ENCODE measurements around the gene SPATA19. TPM values are rescaled to one million over a fixed set of nuclear protein-coding genes. Genes with fewer than 3 reads are reported as not detected.

SPATA19 gene
- polyA plus RNA-seq, 4 donors: not detected

DNA sequence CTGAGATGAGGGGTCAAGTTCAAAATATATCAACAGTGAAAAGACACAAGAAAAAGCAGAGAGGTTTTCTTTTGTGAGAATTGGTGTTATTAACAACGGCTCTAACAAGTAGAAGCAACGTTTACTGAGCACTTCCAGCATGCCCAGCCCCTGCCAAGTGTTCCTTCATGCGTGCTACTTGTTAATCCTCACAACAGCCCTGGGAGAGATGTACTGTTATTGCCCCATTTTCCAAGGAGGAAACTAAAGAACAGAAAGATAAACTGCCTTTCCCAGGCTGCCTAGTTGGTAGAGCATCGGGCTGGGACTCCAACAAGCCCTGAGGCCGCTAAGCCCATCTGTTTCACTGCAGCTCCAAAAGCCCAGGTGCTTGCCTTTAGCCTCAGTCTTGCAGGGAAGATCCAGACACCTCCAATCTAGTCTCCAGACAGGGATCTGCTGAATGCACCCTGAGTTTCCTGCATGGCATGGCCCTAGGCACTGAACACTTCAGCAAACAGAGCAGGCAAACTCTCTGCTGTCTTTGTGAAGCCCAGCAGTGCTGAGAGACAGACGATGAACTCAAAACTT is 25.5 kb downstream of the SPATA19 start:
- DNase-seq (ENCODE audit: low read depth in 4 of 4, low spot score in 2 of 4): no peak

DNA sequence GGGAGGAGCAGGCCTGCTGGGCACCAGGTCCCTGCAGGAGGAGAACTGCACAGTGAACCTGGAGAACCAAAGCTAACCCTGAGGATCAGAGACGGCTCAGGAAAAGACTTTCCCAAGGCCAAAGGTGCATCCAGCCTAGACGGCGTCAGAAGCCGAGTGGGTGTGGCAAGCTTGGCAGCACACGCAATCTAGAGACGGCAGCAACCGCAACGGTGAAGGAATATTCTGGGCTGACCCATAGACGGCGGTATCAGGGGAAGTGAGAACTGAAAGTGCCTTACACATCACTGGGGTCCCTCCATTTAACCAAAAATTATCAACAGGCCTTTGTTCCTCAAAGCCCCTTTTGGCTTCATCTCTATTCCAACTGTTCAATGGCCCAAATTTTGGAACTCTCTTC is 26.2 kb downstream of the SPATA19 start:
- no peak for DNase-seq (ENCODE audit: low read depth in 4 of 4, low spot score in 2 of 4)

DNA sequence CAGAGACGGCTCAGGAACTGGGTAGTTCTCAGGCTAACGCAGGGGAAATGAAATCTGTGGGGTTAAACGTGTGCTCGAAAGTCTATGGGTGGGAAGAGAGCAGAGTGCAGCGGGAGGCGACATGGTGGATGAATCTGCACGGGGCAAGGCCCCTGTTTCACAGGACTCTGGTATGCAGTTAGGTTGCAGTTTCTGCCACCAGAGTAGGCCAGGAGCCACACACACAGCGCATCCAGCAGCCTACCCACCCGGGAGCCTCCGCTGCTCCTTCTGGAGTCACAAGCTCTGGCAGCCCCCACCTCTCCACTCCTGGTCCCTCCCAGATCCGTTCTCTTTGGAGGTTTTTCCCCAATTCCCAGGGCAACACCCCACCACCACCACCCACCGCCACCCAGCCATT is 27.0 kb downstream of the SPATA19 start:
- no peak for DNase-seq (ENCODE audit: low read depth in 4 of 4, low spot score in 2 of 4)

DNA sequence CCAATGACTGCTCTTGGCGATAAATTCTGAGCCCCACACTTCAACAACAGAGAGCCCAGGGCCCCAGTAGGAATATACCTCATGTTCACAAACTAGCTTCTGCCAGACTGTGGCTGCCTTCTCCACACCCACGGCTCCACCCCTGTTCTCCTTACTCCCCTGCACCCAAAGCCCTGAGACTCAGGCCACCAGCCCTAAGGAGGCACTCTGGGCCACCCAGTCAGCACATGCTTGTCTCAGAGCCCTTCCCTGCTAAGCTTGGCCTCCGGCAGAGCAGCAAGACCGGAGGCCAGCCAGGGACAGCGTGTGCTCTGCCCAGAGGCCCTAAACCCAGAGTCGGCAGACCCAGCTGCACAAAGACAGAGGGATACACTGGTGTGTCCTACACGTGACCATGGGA is 27.9 kb downstream of the SPATA19 start:
- no peak for DNase-seq (ENCODE audit: low read depth in 4 of 4, low spot score in 2 of 4)

DNA sequence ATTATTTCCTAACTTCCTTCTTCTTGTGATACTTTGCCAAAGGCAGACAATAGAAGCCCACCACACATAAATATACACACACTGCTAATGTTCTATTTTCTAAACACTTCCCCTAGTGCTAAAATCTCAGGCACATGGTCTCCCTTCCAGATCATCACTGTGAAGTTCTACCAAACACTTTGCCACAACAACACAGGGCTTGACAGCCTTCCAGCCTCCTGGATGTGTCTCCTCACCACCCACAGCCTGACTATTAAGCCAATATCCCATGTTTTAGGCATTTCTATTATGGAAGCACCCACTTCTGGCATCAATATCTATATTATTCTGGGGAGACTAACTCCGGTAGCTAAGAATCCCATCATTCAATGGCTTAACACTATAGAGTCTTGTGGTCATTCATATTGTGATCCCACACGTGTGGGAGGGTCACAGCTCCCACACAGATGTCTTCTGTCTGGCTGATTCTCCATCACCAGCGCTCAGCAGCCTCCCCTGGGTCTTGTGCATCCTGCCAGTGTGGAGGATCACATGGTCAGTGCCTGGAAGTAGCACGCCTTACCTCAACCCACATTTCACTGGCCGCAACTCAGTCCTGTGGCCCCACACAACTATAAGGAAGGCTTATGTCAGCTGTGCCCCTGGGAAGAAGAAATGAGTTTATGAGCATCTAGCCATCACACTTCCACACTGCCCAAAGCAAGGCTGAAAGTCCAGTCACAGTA is 29.0 kb downstream of the SPATA19 start:
- DNase-seq (ENCODE audit: low read depth in 4 of 4, low spot score in 2 of 4): no peak

DNA sequence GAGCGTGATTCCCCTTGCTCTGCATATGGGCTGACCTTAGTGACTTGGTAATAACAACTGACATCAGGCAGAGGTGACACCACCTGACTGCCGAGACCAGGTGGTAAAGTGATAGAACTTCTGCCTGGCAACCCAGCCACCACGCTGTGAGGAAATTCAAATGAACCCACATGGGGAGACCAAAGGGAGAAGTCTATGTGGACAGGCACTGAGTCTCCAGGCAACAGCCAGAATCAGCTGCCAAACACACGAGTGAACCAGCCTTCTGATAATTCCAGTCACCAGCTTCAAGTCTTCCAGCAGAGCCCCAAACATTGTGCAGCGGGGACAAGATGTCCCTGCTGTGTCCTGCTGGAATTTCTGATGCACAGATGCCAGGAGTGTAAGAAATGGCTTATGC is 29.7 kb downstream of the SPATA19 start:
- DNase-seq (ENCODE audit: low read depth in 4 of 4, low spot score in 2 of 4): no peak

DNA sequence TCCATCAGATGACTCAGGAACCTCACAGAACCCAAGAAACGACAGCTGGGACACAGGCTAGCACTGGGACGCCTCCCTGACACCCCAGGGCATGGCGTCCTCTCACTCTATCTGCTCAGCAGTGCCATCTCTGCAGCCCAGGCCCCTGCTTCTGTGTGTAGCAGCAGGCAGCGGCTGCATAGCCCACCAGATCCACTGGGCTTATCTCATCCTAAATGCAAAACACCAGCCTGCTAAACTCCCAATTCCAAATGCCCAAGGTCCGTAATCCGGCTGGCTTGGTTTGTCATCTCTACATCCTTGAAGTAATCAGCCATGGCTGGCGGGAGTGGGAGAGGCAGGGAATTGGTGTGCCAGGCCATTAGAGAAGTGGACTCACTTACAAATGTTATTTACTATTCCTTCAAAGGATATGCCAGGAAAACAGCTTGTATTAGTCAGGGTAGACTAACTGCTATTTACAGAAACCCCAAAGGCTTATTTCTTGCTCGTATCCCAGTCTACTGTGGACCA is 30.7 kb downstream of the SPATA19 start:
- DNase-seq (ENCODE audit: low read depth in 4 of 4, low spot score in 2 of 4): no peak

DNA sequence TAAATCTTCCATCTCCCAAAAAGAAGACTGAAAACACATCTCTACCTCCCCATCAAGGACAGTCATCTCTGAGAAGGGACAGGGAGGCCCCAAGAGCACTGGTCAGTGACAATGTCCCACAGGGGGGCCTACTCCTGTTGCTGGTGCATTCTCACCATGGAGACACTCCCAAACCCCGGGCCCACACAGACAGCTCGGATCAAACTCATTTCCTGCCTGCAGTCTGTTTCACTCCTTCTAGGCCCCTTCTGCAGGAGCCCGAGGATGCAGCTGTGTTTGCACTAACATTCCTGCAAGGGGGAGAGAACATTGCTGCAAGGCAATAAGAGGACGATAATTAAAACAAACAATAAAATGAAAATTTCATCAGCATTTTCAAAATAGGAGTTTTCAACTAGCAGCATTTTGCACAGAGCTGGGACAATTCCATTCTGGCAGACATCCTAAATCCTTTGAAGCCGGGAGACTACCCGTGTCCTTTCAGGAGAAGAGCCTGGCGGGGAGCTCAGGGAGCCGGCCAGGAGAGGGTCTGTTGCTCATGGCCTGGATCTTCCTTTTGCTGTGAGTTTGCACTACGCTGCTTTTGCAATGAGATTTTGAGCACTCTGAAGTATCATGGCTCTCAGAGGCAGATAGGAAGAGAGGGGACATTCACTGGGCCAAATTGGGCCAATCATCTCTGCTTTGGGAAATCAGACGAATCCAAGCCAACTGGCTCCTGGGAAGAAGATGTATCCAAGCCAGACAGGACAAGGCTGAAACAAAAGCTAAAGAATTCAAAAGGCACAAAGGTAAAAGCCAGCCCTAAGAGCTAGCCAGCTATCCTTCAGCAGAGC is 33.2 kb downstream of the SPATA19 start:
- no peak for DNase-seq (ENCODE audit: low read depth in 4 of 4, low spot score in 2 of 4)

DNA sequence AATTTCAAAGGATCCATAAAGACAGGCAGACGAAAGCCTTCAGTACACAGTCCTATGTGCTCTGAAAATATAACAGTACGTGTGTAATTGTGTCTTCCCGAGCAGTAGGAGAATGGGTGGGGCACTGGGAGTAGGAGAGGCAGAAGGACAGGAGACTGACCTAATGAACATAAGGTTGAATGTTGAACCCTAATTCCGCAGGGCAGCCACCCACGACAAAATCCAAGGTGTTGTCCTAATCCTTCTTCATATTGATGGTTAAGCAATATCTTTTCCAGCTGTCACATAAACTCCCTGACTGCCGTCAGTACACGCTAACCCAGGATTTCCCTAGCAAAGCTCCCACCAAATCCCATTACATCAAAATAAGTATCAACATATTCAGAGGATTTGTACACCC is 34.5 kb downstream of the SPATA19 start:
- no peak for DNase-seq (ENCODE audit: low read depth in 4 of 4, low spot score in 2 of 4)

DNA sequence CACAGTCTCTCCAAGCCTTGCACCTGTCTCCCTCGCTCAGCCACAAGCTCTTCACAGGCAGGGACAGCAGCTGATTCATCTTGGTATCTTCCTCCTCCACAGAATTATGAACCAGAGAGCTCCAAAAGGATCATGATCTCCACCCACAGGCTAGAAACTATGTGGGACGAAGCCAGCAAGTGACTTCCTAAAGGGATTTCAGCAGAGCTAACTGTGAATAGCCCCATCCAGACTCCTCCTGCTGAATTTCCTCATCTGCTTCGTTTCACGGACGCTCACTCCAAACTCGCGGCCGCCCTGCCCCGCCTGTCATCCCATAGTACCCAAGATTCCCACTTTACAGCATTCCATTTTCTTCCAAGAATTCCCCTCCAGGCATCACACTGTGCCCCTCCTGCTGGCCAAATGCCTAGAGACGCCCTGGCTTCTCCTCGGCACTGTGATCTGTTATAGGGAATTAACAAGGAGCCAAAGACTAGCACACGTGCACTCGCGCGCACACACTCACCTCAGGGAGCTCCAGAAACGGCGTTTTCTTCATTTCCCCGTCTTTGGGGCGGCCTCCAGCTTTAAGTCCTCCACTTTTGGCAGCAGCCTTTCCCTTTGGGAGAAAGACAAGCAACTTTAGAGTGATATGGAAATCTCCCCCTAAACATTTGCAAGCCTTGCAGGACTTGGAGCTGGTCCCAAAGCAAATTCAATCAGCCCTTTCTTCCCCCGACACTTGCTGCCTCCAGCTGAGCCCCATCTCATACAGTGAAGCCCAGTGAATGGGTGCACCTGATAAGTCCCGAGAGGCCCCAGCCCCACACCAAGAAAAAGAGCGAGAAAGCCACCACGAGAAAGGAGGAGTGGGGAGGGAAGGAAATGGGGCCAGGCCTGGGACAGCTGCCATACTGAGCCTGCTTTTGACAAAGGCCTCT is 35.5 kb downstream of the SPATA19 start:
- DNase-seq (ENCODE audit: low read depth in 4 of 4, low spot score in 2 of 4): no peak

DNA sequence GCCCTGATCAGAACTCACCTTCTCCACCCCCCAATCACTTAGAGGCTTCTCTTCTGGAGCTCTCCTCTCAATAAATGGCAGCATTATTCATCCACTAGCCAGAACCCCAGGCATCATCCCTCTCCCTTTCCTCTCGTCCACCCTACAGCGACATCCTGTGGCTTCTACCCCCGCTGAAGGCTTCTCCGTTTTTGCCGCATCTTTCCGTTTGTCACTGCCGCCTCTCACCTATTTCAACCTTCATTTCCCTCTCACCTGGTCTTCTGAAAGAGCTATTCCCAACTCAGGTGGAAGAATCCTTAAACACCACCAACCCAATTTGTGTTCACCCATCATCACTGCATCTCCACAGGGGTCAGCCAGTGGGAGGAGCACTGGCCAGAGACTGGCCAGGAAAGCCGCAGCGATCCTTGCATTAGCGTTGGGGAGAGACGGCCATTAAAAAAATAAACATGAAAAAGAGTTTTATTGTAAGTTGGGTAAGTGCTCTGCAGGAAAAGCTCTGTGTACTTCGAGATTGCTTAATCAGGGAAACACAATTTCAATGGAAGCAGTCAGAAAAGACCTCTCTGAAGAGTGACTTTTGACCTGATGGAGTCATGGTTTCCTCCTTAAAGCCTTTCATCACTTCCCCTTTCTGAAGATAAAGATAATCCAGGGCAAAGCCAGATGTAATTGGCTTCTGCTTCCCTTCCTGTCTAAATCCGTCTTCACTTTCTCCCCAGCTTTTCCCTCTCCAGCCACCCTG is 36.7 kb downstream of the SPATA19 start:
- DNase-seq (ENCODE audit: low read depth in 4 of 4, low spot score in 2 of 4): no peak

DNA sequence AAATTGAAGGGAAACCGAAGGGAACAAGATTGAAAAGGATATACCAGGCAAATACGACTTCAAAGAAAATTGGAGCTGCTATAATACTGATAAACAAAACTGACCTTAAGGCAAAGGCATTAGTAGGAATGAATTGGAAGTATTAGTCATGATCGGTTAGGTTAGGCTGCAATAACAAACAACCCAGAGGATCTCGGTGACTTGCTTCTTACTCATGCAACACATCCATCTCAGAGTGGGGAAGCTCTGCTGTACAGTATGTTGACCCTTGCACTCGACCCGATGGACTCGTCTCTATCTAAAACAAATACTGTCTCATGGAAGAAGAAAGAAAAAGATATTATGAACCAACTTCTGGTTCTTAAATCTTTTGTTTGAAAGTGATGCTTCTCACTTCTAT is 42.3 kb downstream of the SPATA19 start:
- no peak for DNase-seq (ENCODE audit: low read depth in 4 of 4, low spot score in 2 of 4)

DNA sequence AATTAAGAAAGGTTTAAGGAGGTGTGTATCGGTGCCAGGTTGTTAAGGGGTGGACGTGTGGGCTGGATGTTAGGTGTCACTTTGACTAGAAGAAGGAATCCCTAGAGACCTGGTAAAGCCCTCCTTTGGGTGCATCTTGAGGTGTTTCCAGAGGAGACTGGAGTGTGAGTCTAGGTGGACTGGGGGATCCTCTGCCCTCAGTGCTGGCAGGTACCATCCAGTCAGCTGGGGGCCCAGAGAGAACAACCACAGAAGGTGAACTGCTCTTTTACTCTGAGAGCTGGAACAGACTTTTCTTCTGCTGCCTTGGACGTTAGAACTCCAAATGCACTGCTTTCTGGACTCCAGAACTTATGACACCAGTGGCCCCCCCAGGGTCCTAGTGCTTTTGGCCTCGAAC is 44.0 kb downstream of the SPATA19 start:
- no peak for DNase-seq (ENCODE audit: low read depth in 4 of 4, low spot score in 2 of 4)

DNA sequence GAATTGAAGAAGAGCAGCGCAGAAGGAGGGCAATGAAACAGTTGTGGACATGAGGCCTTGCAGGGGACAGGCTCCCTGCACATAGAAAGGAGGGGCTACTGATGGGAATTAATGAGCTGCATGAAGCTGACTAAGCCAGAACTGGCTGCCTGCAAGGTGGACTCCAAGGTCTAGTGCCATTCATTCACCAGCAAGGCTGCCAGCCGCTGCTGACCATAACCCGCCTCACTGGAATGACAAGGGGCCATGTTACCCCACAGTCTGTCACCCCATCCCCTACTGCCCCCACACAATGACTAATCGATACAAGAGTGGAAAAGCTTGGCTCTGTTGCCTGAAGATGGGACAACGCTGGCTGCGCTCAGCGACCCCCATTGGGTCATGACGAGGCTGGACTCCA is 44.6 kb downstream of the SPATA19 start:
- DNase-seq (ENCODE audit: low read depth in 4 of 4, low spot score in 2 of 4): no peak

DNA sequence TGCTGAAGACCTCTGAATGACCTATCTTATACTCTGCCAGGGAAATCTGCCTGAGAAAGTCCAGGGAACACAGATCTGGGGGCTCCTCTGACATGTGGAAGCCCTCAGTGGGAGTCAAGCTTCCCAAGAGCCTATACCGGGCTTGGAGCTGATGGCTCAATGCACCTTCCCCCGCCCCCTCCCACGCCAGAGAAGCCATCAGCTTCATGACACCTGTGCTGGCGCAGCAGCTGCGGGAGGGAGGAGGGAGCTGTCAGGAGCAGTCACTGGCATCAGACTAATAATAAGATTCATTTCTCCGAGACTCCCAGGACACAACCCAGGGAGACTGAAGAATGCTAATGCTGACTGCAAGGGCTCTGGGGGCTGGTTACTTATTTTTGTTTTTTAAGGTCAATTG is 47.8 kb downstream of the SPATA19 start:
- no peak for DNase-seq (ENCODE audit: low read depth in 4 of 4, low spot score in 2 of 4)

DNA sequence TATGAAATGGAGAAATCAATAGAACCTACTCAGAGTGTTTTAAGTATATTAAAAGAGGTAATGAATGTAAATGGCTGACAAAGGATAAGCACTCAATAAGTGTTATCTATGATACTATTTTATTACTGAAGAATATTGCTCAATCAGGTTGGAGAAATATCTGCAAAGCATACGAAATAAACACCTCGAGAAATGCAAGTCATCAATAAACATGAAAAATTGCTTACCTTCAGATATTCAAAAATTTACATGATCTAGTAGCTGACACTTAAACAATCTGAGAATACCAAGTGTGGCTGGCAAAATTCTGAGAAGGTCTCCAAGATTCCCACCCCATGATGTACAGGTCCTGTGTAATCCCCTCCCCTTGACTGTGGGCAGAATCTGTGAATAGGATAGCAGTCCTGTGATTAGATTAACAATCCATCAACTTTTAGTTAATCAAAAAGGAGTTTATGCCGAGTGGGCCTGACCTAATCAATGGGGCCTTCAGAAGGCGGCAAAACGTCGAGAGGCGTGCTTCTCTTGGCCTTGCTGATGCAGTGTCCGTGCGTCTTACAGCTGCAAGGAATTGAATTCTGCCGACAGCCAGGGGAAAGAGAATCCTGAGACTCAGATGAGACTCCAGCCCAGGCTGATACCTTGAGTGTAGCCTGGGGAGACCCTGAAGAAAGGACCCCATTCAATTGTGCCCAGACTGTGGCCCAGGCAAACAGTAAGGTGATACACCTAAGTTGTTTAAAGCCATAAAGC is 49.1 kb downstream of the SPATA19 start:
- no peak for DNase-seq (ENCODE audit: low read depth in 4 of 4, low spot score in 2 of 4)

DNA sequence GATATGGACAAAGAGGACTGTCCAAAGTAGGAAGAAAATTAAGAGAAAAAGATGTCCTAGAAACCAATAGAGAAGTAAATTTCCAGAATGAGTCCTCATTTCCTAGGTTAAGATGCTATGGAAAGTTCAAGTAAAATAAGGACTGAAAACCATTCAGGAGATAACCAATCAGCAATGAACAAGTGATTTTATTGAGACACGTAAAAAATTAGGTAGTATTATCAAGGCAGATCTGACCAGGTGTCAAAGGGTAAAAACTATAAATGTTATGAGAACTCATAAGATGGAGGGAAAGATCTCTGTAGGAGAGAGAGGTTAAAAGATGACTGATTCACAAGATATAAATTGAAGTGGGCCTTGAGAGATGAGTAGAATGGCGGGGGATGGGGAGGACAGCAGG is 50.2 kb downstream of the SPATA19 start:
- no peak for DNase-seq (ENCODE audit: low read depth in 4 of 4, low spot score in 2 of 4)

DNA sequence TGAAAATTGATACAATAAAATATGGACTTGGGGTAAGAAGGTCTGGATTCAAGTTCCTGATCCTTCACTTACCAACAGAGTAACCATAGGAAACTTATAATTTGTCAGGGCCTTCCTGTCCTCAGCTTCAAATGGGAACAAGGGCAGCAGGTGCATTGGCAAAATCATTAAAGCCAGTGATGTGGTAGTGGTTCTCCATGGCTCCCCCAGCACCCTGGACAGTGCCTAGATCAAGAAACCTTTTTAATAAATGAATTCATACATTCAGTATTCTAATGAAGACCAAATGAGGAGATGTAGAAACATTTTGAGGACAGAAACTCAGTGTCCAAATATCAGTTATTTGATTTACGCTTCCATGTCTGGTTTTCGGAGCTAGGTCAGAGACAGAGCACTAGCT is 51.1 kb downstream of the SPATA19 start:
- no peak for DNase-seq (ENCODE audit: low read depth in 4 of 4, low spot score in 2 of 4)
